HUES48 (cell line): ENCODE measurements around the gene LRRC63.

Experiments
- H3K27ac ChIP-seq: one replicate; pipeline ENCODE4 v1.7.0; 2013; ENCODE audit warnings: low read depth, low read length, inconsistent platforms
- H3K27me3 ChIP-seq: 2 replicates; pipeline ENCODE4 v1.6.1; 2013; ENCODE audit warnings: mild to moderate bottlenecking, low read length; ENCODE audit not compliant: control insufficient read depth, insufficient read depth
- H3K36me3 ChIP-seq: 2 replicates; pipeline ENCODE4 v1.6.1; 2013; ENCODE audit warnings: low read length; ENCODE audit not compliant: control insufficient read depth, insufficient read depth
- H3K4me1 ChIP-seq: 2 replicates; pipeline ENCODE4 v1.6.1; 2013; ENCODE audit warnings: mild to moderate bottlenecking, low read length; ENCODE audit not compliant: control insufficient read depth, insufficient read depth
- H3K4me3 ChIP-seq: 2 replicates; pipeline ENCODE4 v1.5.1; 2013; ENCODE audit warnings: mild to moderate bottlenecking, low read depth, low read length
- H3K9ac ChIP-seq: 2 replicates; pipeline ENCODE4 v1.6.1; 2013; ENCODE audit warnings: mild to moderate bottlenecking, low read depth, low read length, moderate library complexity
- H3K9me3 ChIP-seq: 2 replicates; pipeline ENCODE4 v1.6.1; 2013; ENCODE audit warnings: low read length; ENCODE audit not compliant: control insufficient read depth, insufficient read depth

Gene LRRC63

DNA sequence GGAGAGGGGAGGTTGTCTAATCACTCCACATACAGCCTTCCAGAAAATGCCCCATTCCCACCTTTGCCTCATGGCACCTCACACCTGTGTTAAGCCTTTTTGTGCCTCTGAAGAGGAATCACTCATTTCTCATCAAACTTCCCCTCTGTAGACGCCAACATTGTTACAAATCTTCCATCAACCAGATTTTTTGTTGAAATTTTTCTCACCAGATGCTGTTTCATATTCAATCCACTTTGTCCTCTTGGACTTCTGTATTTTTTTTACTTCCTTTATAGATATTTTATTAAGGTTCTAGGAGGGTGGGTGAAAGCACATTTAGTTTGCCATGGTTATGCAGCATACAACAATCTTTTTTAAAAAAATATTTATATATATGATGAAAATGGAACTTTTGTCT lies 101.3 kb downstream of the LRRC63 start:
- no peaks in the 10 kb centered on the region; the same call in 1 of the 2 replicates for H3K27me3 ChIP-seq
- peaks cover 4% of the 10 kb centered on the region; the same call in 1 of the 2 replicates for H3K9me3 ChIP-seq
- no peak overlapping the region for H3K9ac ChIP-seq
- no peak overlapping the region for H3K4me3 ChIP-seq
- no peaks in the 10 kb centered on the region for H3K36me3 ChIP-seq
- H3K4me1 ChIP-seq = no peaks in the 10 kb centered on the region
- no peak overlapping the region for H3K27ac ChIP-seq

DNA sequence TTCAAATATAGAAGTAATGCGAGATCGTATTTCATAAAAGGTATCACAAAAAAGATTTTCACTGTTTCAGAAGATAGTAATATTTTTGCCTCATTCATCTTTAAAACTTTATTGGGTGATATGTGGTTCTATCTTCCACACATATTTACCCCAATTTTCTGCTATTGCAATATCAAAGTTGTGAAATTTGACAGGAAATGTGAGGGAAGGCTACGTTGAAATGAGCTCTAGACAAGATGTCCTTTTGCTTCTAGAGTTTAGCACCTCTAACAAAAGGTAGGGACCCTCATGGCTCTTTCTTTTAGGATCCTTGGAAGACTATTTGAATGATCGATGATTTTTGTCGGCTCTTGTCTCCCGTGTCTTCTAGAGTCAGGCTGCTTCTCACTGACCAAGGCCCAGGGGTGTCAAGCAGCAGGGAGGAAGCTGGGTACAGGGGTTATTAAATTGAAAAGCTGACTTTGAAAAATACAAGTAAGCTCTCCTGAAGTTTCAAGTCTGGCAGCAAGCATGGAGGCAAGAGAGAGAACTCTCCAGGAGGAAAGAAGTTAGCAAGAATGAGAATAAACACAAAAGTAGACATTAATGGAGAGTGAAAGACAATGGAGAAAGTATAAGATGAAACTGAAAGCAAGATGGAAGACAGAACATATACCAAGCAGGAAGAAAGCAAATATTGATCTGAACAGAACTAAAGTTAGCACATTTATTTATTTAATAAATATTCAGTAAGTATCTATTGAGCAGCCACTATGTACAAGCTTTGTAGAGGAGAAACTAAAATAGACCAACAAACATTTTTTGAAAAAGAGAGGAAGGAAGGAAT lies 101.9 kb downstream of the LRRC63 start:
- Histone ChIP-seq H3K9me3 (peaks cover 4% of the 10 kb centered on the region; the same call in 1 of the 2 replicates), H3K36me3 (no peaks in the 10 kb centered on the region), H3K27ac (no peak overlapping the region), H3K4me3 (no peak overlapping the region), H3K9ac (no peak overlapping the region), H3K27me3 (no peaks in the 10 kb centered on the region; the same call in 1 of the 2 replicates), H3K4me1 (no peaks in the 10 kb centered on the region)

DNA sequence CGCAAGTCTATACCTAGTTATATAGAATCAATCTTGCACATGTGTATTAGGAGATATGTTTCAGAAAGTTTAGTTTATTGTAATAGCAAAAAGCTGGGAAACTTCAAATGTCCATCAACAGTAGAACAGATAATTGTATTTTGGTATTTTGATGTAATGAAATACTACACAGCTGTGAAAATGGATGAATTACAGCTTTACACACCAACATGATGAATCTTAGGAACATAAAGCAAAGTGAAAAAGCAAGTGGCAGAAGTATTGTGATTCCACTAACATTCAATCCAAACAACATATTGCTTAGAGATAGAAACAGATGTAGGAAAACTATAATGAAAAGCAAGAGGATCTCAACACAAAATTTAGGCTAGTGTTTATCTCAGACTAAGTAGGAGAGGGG lies 102.9 kb downstream of the LRRC63 start:
- Histone ChIP-seq H3K9me3 (peaks cover 4% of the 10 kb centered on the region; the same call in 1 of the 2 replicates), H3K4me1 (no peaks in the 10 kb centered on the region)

DNA sequence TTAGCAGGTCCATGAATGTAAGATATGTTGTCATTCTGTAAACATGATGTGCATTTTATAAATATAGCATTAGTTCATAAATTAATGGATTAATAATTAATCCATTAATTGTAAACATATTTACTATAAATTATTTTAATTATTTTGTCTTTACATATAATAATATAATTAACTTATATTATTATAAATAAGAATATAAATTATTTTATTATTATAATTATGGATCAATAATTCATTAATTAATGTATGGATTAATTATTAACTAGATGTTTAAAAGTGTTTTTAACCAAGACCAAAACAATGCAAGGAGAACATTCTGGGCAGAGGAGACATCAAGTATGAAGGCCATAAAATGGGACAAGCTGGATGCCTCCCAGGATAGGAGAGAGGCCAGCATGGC lies 103.3 kb downstream of the LRRC63 start:
- Histone ChIP-seq H3K9ac (no peak overlapping the region), H3K36me3 (no peaks in the 10 kb centered on the region), H3K4me1 (no peaks in the 10 kb centered on the region), H3K4me3 (no peak overlapping the region), H3K27ac (no peak overlapping the region), H3K27me3 (no peaks in the 10 kb centered on the region; the same call in 1 of the 2 replicates), H3K9me3 (peaks cover 4% of the 10 kb centered on the region; the same call in 1 of the 2 replicates)

More for the DNA sequence above, 102.9 kb downstream of the LRRC63 start:
- H3K36me3 ChIP-seq = no peaks in the 10 kb centered on the region
- H3K9ac ChIP-seq = no peak overlapping the region
- no peak overlapping the region for H3K27ac ChIP-seq
- no peaks in the 10 kb centered on the region; the same call in 1 of the 2 replicates for H3K27me3 ChIP-seq
- no peak overlapping the region for H3K4me3 ChIP-seq

DNA sequence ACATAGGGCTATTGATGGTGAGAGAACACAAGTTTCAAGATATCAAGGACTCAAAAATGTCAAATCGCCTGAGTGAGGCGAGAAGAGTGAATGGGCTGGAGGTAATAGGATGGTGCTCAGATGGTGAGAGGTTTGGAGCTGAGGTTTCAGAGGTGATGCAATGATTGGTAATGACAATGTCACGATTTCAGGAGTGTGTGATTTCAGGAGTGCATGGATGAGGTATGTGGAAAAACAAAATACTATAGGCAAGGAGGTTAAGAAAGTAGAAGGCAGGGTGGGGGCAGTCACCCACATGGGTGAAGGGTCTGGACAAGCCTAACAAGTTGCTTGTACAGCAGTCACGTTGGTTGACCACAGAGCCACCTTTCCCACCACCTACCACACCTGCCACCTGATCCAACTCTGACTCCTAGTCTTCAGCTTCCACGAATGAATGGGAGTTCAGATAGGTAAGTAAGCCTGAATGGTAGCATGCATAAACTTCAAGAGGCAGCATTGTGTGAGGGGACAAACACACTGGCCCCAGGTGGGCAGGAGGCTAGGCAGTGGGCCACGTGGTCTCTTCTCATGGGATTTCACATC lies 103.9 kb downstream of the LRRC63 start:
- Histone ChIP-seq H3K27me3 (no peaks in the 10 kb centered on the region; the same call in 1 of the 2 replicates), H3K9ac (no peak overlapping the region), H3K9me3 (peaks cover 4% of the 10 kb centered on the region; the same call in 1 of the 2 replicates), H3K36me3 (no peaks in the 10 kb centered on the region), H3K4me3 (no peak overlapping the region), H3K4me1 (no peaks in the 10 kb centered on the region), H3K27ac (no peak overlapping the region)

DNA sequence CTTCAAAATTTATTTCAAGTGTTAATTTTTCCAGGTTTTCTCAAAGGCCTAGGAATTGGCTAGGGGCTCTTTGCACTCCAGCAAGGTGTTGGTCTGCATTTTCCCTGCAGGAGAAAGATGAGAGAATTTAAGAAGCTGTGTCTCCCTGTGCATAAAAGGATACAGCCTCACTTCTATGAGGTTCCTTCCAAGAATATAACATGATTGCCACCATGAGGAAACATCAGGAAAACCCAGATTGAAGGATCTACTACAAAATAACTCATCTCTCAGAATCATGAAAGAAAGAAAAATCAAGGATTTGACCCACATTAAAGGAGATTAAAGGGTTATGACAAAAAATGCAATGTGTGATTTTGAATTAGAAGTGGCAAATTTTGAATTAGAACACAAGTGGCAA lies 105.4 kb downstream of the LRRC63 start:
- H3K9me3 ChIP-seq = peaks cover 1% of the 10 kb centered on the region; the same call in 1 of the 2 replicates
- no peaks in the 10 kb centered on the region for H3K4me1 ChIP-seq
- H3K27ac ChIP-seq = no peak overlapping the region
- H3K27me3 ChIP-seq = no peaks in the 10 kb centered on the region; the same call in 1 of the 2 replicates
- no peak overlapping the region for H3K4me3 ChIP-seq
- H3K36me3 ChIP-seq = no peaks in the 10 kb centered on the region
- H3K9ac ChIP-seq = no peak overlapping the region

DNA sequence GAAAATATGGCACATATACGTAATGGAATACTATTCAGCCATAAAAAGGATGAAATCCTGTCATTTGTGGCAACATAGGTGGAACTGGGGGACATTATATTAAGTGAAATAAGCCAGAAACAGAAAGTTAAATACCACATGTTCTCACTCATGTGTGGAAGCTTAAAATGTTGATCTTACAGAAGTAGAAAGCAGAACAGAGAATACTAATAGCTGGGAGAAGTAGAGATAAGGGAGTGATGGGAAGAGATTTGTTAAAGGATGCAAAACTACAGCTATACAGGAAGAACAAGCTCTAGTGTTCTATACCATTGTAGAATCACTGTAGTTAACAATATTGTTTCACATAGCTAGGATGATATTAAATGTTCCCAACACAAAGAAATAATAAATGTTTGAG lies 107.3 kb downstream of the LRRC63 start:
- no peak overlapping the region for H3K9ac ChIP-seq
- H3K4me3 ChIP-seq = no peak overlapping the region
- H3K36me3 ChIP-seq = no peaks in the 10 kb centered on the region
- H3K4me1 ChIP-seq = no peaks in the 10 kb centered on the region
- H3K27ac ChIP-seq = no peak overlapping the region
- no peaks in the 10 kb centered on the region; the same call in 1 of the 2 replicates for H3K27me3 ChIP-seq
- no peaks in the 10 kb centered on the region for H3K9me3 ChIP-seq

DNA sequence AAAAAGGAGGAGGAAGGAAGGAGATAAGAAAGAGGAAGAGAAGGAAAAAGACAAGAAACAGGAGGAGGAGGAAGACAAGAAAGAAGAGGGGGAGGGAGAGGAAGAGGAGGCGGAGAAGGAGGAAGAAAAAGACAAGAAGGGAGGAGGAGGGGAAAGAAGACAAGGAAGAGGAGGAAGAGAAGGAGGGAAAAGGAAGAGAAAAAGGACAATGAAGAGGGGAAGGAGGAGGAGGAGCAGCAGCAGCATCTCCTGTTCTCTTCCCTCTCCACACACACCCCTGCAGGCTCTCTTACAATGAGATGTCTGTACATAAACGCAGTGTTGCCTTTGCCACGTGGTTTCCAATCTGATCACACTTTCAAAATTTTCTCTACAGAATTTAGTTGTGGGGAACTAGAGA lies 108.7 kb downstream of the LRRC63 start:
- no peaks in the 10 kb centered on the region for H3K4me1 ChIP-seq
- H3K4me3 ChIP-seq = no peak overlapping the region
- H3K9ac ChIP-seq = no peak overlapping the region
- H3K27me3 ChIP-seq = no peaks in the 10 kb centered on the region; the same call in 1 of the 2 replicates
- no peaks in the 10 kb centered on the region for H3K9me3 ChIP-seq
- no peaks in the 10 kb centered on the region for H3K36me3 ChIP-seq
- H3K27ac ChIP-seq = no peak overlapping the region

DNA sequence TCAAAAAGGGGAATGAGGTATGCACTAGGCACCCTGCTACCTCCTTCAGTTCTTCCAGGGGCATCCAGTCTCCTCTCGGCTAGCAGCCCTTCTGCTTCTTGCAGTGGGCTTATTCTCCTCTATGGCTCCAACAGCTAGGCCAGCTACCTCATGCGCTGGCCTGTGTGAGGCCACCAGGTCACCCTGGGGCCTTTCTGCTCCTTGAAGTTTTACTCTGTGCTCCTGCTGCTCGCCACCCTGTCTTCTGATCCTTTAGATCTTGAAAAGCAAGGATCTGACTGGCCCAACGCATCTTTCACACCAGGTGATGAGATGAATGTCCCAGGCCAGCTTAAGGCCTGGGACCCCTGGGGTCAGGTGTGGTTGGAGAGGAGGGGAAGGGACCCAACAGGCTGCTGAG lies 109.1 kb downstream of the LRRC63 start:
- no peak overlapping the region for H3K4me3 ChIP-seq
- H3K4me1 ChIP-seq = no peaks in the 10 kb centered on the region
- no peaks in the 10 kb centered on the region; the same call in 1 of the 2 replicates for H3K27me3 ChIP-seq
- no peaks in the 10 kb centered on the region for H3K9me3 ChIP-seq
- H3K36me3 ChIP-seq = no peaks in the 10 kb centered on the region
- no peak overlapping the region for H3K9ac ChIP-seq
- H3K27ac ChIP-seq = no peak overlapping the region

DNA sequence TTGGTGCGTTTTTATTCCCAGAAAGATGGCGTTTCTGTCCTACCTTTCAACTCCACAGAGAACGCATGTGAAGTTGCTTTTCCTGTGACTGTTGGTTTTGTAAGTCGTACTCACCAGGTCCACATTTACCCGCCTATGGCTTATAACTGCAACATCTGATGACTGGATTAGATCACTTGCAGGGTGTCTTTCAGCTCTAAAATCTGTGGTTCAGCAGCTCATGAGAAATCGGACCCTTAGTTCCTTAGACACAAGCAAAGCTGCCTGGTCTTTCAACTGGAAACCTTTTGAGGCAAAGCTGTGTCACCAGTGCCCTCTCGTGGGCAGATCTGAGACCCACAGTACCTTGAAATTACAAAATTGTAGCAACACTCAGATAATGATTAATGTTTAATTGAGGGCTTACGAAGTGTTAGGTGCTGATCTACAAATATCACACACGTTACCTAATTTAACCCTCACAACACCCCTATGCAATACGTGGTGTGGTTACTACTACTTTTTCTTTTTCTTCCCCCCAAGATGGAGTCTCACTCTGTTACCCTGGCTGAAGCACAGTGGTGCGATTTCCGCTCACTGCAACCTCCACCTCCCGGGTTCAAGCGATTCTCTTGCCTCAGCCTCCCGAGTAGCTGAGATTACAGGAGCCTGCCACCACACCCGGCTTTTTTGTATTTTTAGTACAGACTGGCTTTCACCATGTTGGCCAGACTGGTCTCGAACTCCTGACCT lies 109.9 kb downstream of the LRRC63 start:
- Histone ChIP-seq H3K4me1 (no peaks in the 10 kb centered on the region), H3K9me3 (no peaks in the 10 kb centered on the region)

More for the DNA sequence above, 109.9 kb downstream of the LRRC63 start:
- Histone ChIP-seq H3K9ac (no peak overlapping the region), H3K4me3 (no peak overlapping the region), H3K36me3 (no peaks in the 10 kb centered on the region), H3K27ac (no peak overlapping the region), H3K27me3 (no peaks in the 10 kb centered on the region; the same call in 1 of the 2 replicates)
